Measurements from ENCODE around the gene GPR150. TPM values are rescaled to one million over a fixed set of nuclear protein-coding genes. Genes with fewer than 3 reads are reported as not detected.
A peak's percentile ranks its signal among the peaks of the same experiment; 100 is the strongest.

GPR150 gene
- total and polyA plus RNA-seq, 9 of the 15 experiments (the other 6 are each of a cell fraction or from before 2014, with no cell fraction given), result not detected

- no peaks in the 10 kb centered on the region for H4K20me1 ChIP-seq (replicated peaks; ENCODE audit: control insufficient read depth, insufficient read depth, low read length)
- H3K36me3 ChIP-seq (ENCODE audit: control insufficient read depth, insufficient read depth, low read length), result no peaks in the 10 kb centered on the region
- BruUV-seq (replicated peaks), result no TSS peak
- no peaks in the 10 kb centered on the region for H3K79me2 ChIP-seq (ENCODE audit: control insufficient read depth, insufficient read depth, low read length)
- H3K4me3 ChIP-seq, result no peak overlapping the region
- ATAC-seq, result peak; percentile 61; the same call in 2 of the 3 replicates
- no peaks in the 10 kb centered on the region; a peak in 1 of 5 replicates for H3K4me1 ChIP-seq (replicated peaks in 1 of 2; ENCODE audit: control insufficient read depth in 2 of 2, insufficient read depth in 2 of 2, low read length in 2 of 2)
- peak in 1 of 4 experiments; percentile 16 for DNase-seq (ENCODE audit: extremely low read depth in 1 of 4, low spot score in 3 of 4)
- peak overlapping the region; percentile 68 for H2AFZ ChIP-seq (ENCODE audit: low read depth, low read length)
- ChIA-PET POLR2A (no interaction called here), CTCF (ENCODE audit: low intra/inter-chr PET ratio) (no interaction called here)
- FAIRE-seq, result peak; percentile 72
- H3K27ac ChIP-seq (ENCODE audit: extremely low read depth, low read depth, low read length), result no peak overlapping the region
- no peaks in the 10 kb centered on the region for H3K27me3 ChIP-seq (ENCODE audit: control insufficient read depth in 2 of 2, insufficient read depth in 2 of 2, low read length in 2 of 2)
- H3K9me3 ChIP-seq (replicated peaks; ENCODE audit: control insufficient read depth, insufficient read depth, low read depth, low read length), result peaks cover 2% of the 10 kb centered on the region
- no peaks in the 10 kb centered on the region for H3K9me1 ChIP-seq (ENCODE audit: control insufficient read depth, insufficient read depth, low read length)
- intact Hi-C loops (cut with micrococcal nuclease) (no loop called here), in situ Hi-C loops (cut with MboI) (no loop called here)
- WGBS (ENCODE audit: insufficient coverage, low coverage, missing lambda C conversion rate), result 21% methylated on average over 1 of the region's 1 CpG
- no peak overlapping the region for H3K4me2 ChIP-seq (ENCODE audit: insufficient read depth, low read length)
- H3K9ac ChIP-seq (ENCODE audit: insufficient read depth in 1 of 2, low read depth in 2 of 2, low read length in 2 of 2), result no peak overlapping the region
- no peak for TF ChIP-seq ZFX (CRISPR knock-in tag; IDR thresholded peaks at IDR 0.05)
- no peak for TF ChIP-seq PKNOX1 (IDR thresholded peaks at IDR 0.05)
- no peak for TF ChIP-seq SIX5 (IDR thresholded peaks at IDR 0.05; ENCODE audit: borderline replicate concordance in 1 of 2, insufficient read depth in 1 of 2, low read depth in 1 of 2, low read length in 2 of 2)
- TF ChIP-seq, protein P1, sequence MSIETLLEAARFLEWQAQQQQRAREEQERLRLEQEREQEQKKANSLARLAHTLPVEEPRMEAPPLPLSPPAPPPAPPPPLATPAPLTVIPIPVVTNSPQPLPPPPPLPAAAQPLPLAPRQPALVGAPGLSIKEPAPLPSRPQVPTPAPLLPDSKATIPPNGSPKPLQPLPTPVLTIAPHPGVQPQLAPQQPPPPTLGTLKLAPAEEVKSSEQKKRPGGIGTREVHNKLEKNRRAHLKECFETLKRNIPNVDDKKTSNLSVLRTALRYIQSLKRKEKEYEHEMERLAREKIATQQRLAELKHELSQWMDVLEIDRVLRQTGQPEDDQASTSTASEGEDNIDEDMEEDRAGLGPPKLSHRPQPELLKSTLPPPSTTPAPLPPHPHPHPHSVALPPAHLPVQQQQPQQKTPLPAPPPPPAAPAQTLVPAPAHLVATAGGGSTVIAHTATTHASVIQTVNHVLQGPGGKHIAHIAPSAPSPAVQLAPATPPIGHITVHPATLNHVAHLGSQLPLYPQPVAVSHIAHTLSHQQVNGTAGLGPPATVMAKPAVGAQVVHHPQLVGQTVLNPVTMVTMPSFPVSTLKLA (conservative IDR thresholded peaks at IDR 0.05), result 0 out of 4 replicates have a peak, but pooled peaks of 1 of the 2 experiments have one; percentile 22
- no peak for TF ChIP-seq PTTG1 (tag; IDR thresholded peaks at IDR 0.05; ENCODE audit: low read depth)
- no peak for TF ChIP-seq PREB (CRISPR knock-in tag; IDR thresholded peaks at IDR 0.05)
- no peak for TF ChIP-seq TAF1 (IDR thresholded peaks at IDR 0.05; ENCODE audit: control insufficient read depth, extremely low read depth, insufficient read depth, low read length, severe bottlenecking)
- peak; percentile 97 for TF ChIP-seq MAFF (IDR thresholded peaks at IDR 0.05; ENCODE audit: low read length)
- TF ChIP-seq SRSF9 (IDR thresholded peaks at IDR 0.05; ENCODE audit: borderline replicate concordance, low read depth, low read length), result no peak
- TF ChIP-seq C11orf30 (IDR thresholded peaks at IDR 0.05; ENCODE audit: low read depth), result peak; percentile 95
- peak; percentile 97 for TF ChIP-seq MAFG (tag; conservative IDR thresholded peaks at IDR 0.05)
- TF ChIP-seq CHD1 (IDR thresholded peaks at IDR 0.05; ENCODE audit: low read length), result no peak
- no peak for TF ChIP-seq HDGF (IDR thresholded peaks at IDR 0.05)
- no peak for TF ChIP-seq GABPB2 (CRISPR knock-in tag; conservative IDR thresholded peaks at IDR 0.05)
- TF ChIP-seq KLF16 (IDR thresholded peaks at IDR 0.05), result no peak
- TF ChIP-seq HSF4 (CRISPR knock-in tag; IDR thresholded peaks at IDR 0.05; ENCODE audit: borderline replicate concordance), result no peak
- TF ChIP-seq NFE2 (IDR thresholded peaks at IDR 0.05; ENCODE audit: low read depth), result peak; percentile 95
- TF ChIP-seq NRF1 (conservative IDR thresholded peaks at IDR 0.05 in 1 of 2, IDR thresholded peaks at IDR 0.05 in 1 of 2), result no peak
These were observed 4.8 kb upstream of the GPR150 start for GRCh38 chr5:95615164-95615467.
